GM21423 (cell line): ENCODE measurements around the gene GPC5.
A peak's percentile ranks its signal among the peaks of the same experiment; 100 is the strongest.
"Not testable (repeated sequence)": the region's sequence is repeated elsewhere in the genome, so short reads cannot be mapped to it uniquely, and the experiment has no call there.

Experiments used
- ATAC-seq: cut with Tn5 transposase; IDR thresholded peaks from one replicate; pipeline ENCODE4 v1.9.1; 2021; ENCODE audit warnings: mild to moderate bottlenecking, moderate library complexity; ENCODE audit not compliant: unreplicated experiment

Gene GPC5

GRCh38 chr13:91368676-91369440, 29.6 kb upstream of the GPC5 start:
- peak; percentile 39 for ATAC-seq

GRCh38 chr13:91369441-91369831, 29.0 kb upstream of the GPC5 start:
- ATAC-seq, result no peak

DNA sequence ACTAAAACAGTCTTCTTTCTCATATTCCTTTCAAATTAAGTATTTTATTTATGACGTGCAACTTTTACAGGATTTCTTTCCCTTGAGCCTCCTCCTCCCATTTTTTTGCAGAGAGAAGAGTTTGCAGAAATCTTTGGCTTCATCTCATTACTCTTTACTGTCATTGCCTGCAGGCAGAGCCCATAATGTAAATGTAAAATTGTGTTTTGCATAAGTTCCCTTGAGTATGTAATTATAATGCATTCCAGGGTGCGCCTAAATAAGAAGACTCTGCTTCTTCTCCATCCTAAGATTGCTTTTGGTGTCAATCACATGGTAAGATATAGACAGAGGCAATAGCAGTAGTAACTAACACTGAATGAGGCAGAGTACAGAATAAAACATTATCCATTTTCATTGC, 27.9 kb upstream of the GPC5 start:
- ATAC-seq, result no peak

GRCh38 chr13:91372911-91373310, 25.5 kb upstream of the GPC5 start:
- no peak for ATAC-seq

GRCh38 chr13:91375116-91375729, 23.2 kb upstream of the GPC5 start:
- ATAC-seq, result peak; percentile 98

DNA sequence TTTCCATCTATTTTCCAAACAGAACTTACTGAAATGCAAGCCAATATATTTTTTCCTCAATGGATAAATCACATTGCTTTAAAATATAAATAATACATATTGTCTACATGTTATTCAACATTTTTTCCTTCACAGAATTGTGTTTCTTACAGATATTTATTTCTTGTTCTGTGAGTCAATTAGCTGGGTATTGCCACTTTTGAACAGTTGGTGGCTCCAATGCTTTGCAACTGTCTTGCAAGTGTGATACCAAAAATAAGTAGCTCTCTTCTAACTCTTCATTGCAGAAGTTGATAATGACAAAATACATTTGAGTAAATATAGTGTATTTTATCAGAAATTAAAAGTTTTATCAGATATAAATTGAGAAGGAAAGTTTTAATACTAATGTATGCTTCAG, 17.1 kb upstream of the GPC5 start:
- ATAC-seq, result no peak

- ATAC-seq, result no peak
These were observed 14.6 kb upstream of the GPC5 start for GRCh38 chr13:91383836-91384235.

- no peak for ATAC-seq
These were observed 13.5 kb upstream of the GPC5 start for GRCh38 chr13:91384896-91385295.

DNA sequence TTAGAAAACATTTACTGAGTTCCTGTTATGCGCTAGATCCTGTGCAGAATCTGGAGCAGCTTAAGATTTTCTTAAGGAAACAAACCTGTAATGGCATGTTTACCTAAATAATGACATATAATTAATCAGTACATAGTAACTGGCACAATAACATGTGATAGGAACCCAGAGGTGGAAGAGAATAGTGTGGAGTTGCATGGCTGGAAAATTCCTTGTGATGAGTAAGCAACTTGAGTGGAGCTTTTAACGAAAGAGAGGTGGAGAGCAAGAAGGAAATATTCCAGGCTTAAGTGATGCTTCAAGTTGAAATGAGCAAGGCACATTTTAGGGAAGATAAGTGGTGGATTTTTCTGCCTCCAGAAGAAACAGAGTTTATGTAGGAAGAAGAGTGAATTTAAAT, 9.2 kb upstream of the GPC5 start:
- ATAC-seq, result no peak

DNA sequence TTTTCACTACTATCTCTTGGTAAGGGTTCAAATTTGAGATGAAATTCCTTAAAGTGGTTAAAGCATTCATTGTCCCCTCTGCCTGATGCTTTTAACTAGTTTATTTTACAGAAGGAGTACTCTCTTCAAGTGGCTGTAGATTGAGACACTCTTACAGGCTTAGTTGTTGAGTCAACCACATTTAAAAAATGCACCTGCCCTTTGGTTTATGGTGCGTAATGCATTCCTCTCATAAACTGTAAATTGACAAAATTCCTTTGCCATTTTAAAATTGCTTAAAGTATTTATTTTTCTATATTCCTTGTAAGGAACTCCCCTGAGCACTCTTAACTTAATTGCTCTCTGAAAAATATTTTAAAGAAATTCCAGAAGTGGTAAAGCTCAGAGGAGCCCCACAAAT, 826 bp upstream of the GPC5 start:
- no peak for ATAC-seq

DNA sequence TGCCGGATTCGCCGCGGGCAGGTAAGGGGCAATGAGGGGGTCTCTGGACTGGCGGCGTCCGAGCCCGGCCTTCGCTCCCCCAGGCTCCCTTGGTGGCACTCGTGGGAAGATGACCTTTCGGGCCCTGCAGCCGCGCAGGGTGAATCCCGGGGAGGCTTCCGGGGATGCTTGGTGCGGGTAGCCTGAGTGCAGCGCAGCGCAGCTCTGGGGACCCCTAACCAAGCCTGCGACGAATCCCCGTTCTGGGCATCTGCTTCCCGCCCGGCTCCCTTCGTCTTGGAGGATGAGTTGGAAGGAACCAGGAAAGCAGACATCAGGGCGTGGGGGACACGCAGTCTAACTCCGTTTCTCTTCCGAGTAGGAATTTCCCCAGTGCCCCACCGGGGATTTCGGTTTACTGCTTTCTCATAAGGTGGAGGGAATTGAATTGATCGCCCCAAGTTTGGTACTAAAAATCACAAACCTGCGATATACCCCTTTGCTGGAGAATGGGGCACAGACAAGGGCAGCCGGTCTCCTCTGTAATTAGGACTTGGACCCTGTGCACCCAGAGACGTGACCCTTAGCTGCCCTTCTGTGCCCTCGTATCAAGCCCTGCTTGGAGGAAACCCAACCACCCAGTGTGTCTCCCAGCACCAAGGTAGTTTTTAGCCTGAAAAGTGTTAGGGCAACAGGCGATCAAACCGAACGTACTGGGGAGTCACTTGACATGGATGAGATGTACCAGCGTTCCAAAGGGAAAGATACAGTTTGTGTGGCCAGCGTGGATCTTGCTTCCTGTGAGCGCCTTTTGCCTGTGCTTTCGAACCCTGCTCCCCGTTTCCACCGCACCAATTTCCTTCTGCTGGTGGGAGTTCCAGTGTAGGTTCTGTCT, 1.0 kb downstream of the GPC5 start:
- ATAC-seq, result peak; percentile 11

GRCh38 chr13:91400063-91400399, 1.6 kb downstream of the GPC5 start:
- ATAC-seq, result no peak

GRCh38 chr13:91400671-91401070, 2.2 kb downstream of the GPC5 start:
- no peak for ATAC-seq

- no peak for ATAC-seq
These were observed 3.5 kb downstream of the GPC5 start for GRCh38 chr13:91401920-91402319.

DNA sequence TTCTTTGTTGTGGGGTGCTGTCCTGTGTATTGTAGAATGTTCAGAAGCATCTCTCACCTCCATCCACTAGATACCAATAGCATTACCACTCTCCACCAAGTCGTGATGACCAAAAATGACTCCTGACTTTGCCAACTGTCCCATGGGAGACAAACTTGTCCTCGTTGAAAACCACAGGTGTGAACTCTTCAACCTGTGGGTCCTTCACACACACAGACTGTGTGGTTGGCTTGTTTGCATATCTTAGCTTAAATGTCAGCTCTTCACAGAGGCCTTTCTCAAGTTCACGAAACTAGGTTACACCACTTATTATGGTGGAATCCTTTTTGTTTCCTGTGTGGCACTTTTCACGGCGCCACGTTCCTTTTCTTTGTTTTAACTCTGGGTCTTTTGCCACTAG, 6.8 kb downstream of the GPC5 start:
- peak; percentile 83 for ATAC-seq

DNA sequence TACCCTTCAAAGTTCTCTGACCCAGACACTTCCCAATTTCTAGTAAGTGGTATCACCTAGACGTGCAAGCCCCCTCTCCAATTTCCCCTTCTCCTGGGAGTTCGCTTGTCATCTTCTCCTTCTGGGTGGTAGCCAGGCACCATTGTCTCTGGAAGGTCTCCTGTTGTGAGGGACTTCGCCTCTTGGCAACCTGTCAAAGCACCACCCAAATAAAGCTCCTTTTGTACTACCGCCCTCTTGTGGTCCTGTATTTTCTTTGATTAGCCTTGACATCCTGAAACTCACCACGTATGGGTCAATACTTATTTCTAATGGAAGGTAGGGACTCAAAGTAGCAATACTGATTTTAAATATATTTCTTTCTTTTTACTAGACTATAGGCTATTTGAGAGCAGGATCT, 8.2 kb downstream of the GPC5 start:
- peak; percentile 49 for ATAC-seq

DNA sequence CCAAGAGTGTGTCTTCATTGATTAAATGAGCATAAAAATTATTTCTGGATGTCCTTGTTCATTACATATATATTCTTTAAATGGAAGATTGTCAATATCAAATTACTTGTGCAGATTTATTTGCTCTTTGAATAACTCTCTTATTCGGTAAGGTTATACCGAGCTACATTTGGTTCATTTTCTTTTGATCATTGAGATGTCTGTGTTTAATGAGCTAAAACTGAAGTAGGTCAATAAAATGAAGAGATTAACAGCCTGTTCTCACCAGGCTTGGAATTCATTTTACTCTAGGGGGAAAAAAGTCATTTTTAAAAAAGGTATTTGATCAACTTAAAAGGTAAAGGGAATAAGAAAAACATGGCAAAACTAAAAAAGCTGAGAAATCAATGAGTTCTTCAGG, 10.6 kb downstream of the GPC5 start:
- no peak for ATAC-seq

- not testable (repeated sequence) for ATAC-seq
These were observed 18.2 kb downstream of the GPC5 start for GRCh38 chr13:91416579-91416978.

DNA sequence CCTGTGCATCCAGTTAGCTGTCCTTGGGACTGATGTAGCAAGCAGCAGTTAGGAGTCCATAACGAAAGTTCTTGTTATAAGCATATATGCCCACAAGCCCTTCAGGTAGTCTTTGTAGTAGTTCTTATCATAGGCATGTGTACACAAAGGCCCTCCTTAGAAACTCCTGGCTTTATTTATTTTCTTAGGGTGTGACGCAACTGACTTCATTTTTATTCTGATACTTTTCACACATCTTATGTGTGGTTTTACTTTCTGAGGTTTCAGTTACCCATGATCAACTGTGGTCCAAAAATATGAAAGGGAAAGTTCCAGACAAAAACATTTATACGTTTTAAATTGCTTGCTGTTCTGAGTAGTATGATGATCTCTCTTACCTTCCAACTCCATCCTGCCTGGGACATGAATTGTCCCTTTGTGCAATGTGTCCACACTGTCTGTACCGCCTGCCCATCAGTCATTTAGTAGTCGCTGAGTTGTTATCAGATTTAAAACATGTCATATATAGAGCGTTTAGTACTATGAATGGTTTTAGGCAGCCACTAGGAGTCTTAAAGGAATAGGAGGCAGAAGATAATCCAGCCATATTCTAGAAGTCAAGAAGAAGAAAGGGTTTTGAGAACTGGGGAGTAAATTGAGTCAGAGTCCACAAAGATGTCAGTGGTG, 19.4 kb downstream of the GPC5 start:
- no peak for ATAC-seq

- ATAC-seq, result no peak
These were observed 28.5 kb downstream of the GPC5 start for GRCh38 chr13:91426913-91427312.

- ATAC-seq, result not testable (repeated sequence)
These were observed 40.3 kb downstream of the GPC5 start for GRCh38 chr13:91438674-91439073.
